NCI-H460 (cell line): ENCODE results near the gene RTBDN. TPM values are rescaled to one million over a fixed set of nuclear protein-coding genes. Genes with fewer than 3 reads are reported as not detected.
A peak's percentile ranks its signal among the peaks of the same experiment; 100 is the strongest.
"Not testable (repeated sequence)": the region's sequence is repeated elsewhere in the genome, so short reads cannot be mapped to it uniquely, and the experiment has no call there.

ENCODE experiments used
- DNase-seq: peaks from one replicate; pipeline ENCODE4 v3.0.0-alpha.2; 2016; ENCODE audit warnings: low read depth; ENCODE audit errors: extremely low read depth
- total RNA-seq: library from RNA; depleted of rRNA; stranded (reverse); fragments of >200 nt; shearing (Covaris generic); gene quantifications from 2 replicates; pipeline ENCODE4 v1.2.3, GENCODE V29; 2014

Gene RTBDN
- total RNA-seq, 1 experiment from 2014 or later, result not detected

GRCh38 chr19:12828494-12828893 lies 5.9 kb downstream of the RTBDN start:
- DNase-seq, result no peak

GRCh38 chr19:12825254-12826131 lies 8.9 kb downstream of the RTBDN start:
- DNase-seq, result no peak

- DNase-seq, result no peak
Measured at GRCh38 chr19:12821761-12822160, 12.6 kb downstream of the RTBDN start.

GRCh38 chr19:12817810-12818209 lies 16.6 kb downstream of the RTBDN start:
- not testable (repeated sequence) for DNase-seq

GRCh38 chr19:12817188-12817587 lies 17.2 kb downstream of the RTBDN start:
- DNase-seq, result not testable (repeated sequence)

GRCh38 chr19:12815088-12815487 lies 19.3 kb downstream of the RTBDN start:
- DNase-seq, result no peak

GRCh38 chr19:12806242-12807081 lies 27.9 kb downstream of the RTBDN start, which contains the start of gene RNASEH2A:
Gene RNASEH2A (plus strand): TSS chr19:12806584. CDS start chr19:12806674, 90 bp downstream.
- DNase-seq, result peak; percentile 75

- DNase-seq, result no peak
Measured at GRCh38 chr19:12804051-12804450, 30.3 kb downstream of the RTBDN start.

GRCh38 chr19:12802267-12803106 lies 31.9 kb downstream of the RTBDN start:
- DNase-seq, result no peak

GRCh38 chr19:12801466-12802266 lies 32.7 kb downstream of the RTBDN start, which contains the start of the genes PRDX2 and THSD8:
Gene PRDX2 (minus strand): TSS chr19:12801800. CDS start chr19:12801261, 539 bp downstream.
Gene THSD8 (plus strand): TSS chr19:12802069. CDS start chr19:12802072, 3 bp downstream.
- DNase-seq, result no peak

- DNase-seq, result no peak
Measured at GRCh38 chr19:12800923-12801465, 33.4 kb downstream of the RTBDN start.

- no peak for DNase-seq
Measured at GRCh38 chr19:12800466-12800770, 34.0 kb downstream of the RTBDN start.

GRCh38 chr19:12799742-12800465 lies 34.5 kb downstream of the RTBDN start:
- no peak for DNase-seq

GRCh38 chr19:12797607-12798006 lies 36.8 kb downstream of the RTBDN start:
- DNase-seq, result not testable (repeated sequence)

GRCh38 chr19:12797141-12797587 lies 37.2 kb downstream of the RTBDN start:
- DNase-seq, result no peak

GRCh38 chr19:12796146-12797071 lies 38.0 kb downstream of the RTBDN start:
- no peak for DNase-seq

GRCh38 chr19:12794971-12795381 lies 39.4 kb downstream of the RTBDN start:
- no peak for DNase-seq
